Ectodermal cell (in vitro differentiated cells): ENCODE data around the gene SDS.
"Not testable (repeated sequence)": the region's sequence is repeated elsewhere in the genome, so short reads cannot be mapped to it uniquely, and the experiment has no call there.

ENCODE experiments used
- H3K27ac ChIP-seq: 2 replicates; pipeline ENCODE4 v1.7.0; 2013; ENCODE audit warnings: mild to moderate bottlenecking, low read depth, low read length; ENCODE audit not compliant: insufficient read depth, poor library complexity, severe bottlenecking
- H3K27me3 ChIP-seq: 2 replicates; pipeline ENCODE4 v1.7.0; 2013; ENCODE audit warnings: mild to moderate bottlenecking, low read length; ENCODE audit not compliant: insufficient read depth, control insufficient read depth, poor library complexity, severe bottlenecking
- H3K36me3 ChIP-seq: one replicate; pipeline ENCODE4 v1.7.0; 2013; ENCODE audit warnings: low read length; ENCODE audit not compliant: control insufficient read depth, insufficient read depth
- H3K4me1 ChIP-seq: one replicate; pipeline ENCODE4 v1.7.0; 2013; ENCODE audit warnings: low read length; ENCODE audit not compliant: control insufficient read depth, insufficient read depth
- H3K4me3 ChIP-seq: 2 replicates; pipeline ENCODE4 v1.7.0; 2013; ENCODE audit warnings: low read depth, low read length, control low read depth; ENCODE audit not compliant: insufficient read depth
- H3K9me3 ChIP-seq: 2 replicates; pipeline ENCODE4 v1.7.0; 2013; ENCODE audit warnings: mild to moderate bottlenecking, low read length, moderate library complexity; ENCODE audit not compliant: control insufficient read depth
- WGBS, 2 experiments: methylation state at CpG; one replicate each; pipeline ENCODE4 v1.1.7; 2013; ENCODE audit warnings: missing lambda C conversion rate in 2 of 2; 5-methylcytosine and 5-hydroxymethylcytosine counted together

Gene SDS

DNA sequence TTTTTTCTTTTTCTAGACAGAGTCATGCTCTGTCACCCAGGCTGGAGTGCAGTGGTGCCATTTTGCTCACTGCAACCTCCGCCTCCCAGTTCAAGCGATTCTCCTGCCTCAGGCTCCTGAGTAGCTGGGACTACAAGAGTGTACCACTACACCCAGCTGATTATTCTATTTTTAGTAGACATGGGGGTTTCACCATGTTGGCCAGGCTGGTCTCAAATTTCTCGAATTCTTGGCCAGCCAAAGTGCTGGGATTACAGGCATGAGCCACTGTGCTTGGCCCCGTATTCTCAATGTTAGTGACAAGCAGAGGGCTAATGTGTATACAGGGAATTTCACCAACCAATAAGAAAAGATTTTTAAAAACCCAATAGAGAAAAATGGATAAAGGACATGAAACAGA lies 36.9 kb downstream of the SDS start:
- Histone ChIP-seq H3K9me3 (no peaks in the 10 kb centered on the region), H3K4me3 (no peak overlapping the region), H3K27ac (no peak overlapping the region), H3K36me3 (no peaks in the 10 kb centered on the region), H3K27me3 (no peaks in the 10 kb centered on the region), H3K4me1 (no peaks in the 10 kb centered on the region)
- WGBS, 2 experiments = 87 to 93% methylated on average over 4 of the region's 4 CpGs

DNA sequence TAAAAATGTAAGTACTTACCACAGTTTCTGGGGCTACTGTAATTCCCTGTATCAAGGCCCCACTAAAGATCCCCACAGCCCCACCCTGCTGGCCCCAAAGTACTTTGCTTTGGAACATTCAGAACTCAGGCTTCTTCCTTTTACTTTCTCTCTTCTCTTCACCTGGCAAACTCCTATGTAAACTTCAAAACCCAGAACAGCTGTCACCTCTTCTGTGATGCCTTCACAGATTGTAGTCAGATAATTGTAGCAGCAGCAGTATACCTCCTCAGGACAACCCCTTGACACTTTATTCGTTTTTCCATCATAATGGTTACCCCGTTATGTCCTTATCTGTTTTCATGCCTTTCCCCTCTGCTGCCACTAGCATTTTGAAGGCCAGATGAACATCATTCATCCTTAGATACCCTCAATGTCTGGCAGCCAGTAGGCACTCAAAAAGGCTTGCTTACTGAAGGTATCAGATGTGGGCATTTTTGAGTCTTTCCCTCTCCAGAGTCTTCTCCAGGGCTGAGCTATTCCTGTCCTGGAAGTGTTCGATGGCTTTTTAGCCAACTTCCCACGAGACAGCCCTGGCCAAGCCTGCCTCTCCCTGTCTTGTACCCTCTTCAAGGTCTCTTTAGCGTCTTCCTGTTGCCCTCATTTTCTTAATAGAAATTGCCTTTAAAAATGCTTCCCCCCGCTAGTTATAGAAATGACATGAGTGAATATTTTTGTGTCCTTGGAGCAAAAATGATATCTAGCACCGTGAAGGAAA lies 37.9 kb downstream of the SDS start:
- no peak overlapping the region for H3K27ac ChIP-seq
- no peaks in the 10 kb centered on the region for H3K4me1 ChIP-seq
- no peaks in the 10 kb centered on the region for H3K27me3 ChIP-seq
- no peaks in the 10 kb centered on the region for H3K9me3 ChIP-seq
- no peaks in the 10 kb centered on the region for H3K36me3 ChIP-seq
- 90 to 93% methylated on average over 7 of the region's 7 CpGs for WGBS, 2 experiments
- H3K4me3 ChIP-seq = no peak overlapping the region

DNA sequence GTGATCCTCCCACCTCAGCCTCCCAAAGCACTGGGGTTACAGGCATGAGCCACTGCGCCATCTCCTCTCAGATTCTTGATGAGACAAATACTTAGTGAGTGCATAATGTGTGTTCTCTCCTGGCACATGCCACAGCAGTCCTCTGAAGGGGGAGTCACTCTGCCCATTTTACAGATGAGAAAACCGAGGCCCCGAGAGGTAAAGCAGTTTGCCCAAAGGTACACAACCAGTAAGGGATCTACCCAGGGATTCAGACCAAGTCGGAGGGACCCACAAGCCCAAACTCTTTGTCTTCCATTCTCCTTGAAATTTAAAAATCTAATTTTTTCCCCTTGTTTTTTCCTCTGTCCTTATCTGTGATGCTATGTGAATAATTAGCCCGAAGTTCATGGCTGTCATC lies 39.0 kb downstream of the SDS start:
- Histone ChIP-seq H3K27me3 (no peaks in the 10 kb centered on the region), H3K36me3 (no peaks in the 10 kb centered on the region), H3K9me3 (no peaks in the 10 kb centered on the region), H3K27ac (no peak overlapping the region), H3K4me3 (no peak overlapping the region), H3K4me1 (peaks cover 3% of the 10 kb centered on the region)
- WGBS, 2 experiments = 90 to 93% methylated on average over 5 of the region's 5 CpGs

DNA sequence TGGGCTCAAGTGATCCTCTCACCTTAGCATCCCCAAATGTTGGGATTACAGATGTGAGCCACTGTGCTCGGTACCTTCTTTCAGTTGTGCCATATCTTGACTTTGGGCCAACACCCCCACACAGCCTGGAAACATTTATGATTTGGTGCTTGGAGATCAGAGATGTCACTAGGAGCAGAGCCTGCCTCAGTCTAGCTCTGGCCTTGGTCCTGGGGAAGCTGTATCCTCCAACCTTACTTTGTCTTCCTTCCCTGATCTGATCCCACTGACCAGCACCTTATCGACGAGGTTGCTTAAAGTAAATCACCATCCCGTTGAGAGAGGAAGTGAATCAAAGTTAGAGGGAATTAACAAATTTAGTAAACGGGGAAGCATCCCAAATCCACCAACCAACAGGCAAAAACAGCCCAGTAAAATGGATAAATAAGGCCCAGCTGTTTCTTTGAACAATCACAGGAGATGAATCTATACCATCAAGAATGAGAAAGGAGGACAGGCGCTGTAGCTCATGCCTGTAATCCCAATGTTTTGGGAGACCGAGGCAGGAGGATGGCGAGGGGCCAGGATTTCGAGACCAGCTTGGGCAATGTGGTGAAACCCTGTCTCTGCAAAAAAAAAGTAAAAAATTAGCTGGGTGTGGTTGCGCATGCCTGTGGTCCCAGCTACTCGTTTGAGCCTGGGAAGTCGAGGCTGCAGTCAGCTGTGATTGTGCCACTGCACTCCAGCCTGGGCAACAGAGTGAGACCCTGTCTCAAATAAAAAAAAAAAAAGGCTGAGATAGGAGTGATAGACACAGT lies 41.9 kb downstream of the SDS start:
- H3K4me1 ChIP-seq = peaks cover 10% of the 10 kb centered on the region
- WGBS, 2 experiments = 96 to 97% methylated on average over 10 to 12 of the region's 12 CpGs
- H3K4me3 ChIP-seq = no peak overlapping the region

DNA sequence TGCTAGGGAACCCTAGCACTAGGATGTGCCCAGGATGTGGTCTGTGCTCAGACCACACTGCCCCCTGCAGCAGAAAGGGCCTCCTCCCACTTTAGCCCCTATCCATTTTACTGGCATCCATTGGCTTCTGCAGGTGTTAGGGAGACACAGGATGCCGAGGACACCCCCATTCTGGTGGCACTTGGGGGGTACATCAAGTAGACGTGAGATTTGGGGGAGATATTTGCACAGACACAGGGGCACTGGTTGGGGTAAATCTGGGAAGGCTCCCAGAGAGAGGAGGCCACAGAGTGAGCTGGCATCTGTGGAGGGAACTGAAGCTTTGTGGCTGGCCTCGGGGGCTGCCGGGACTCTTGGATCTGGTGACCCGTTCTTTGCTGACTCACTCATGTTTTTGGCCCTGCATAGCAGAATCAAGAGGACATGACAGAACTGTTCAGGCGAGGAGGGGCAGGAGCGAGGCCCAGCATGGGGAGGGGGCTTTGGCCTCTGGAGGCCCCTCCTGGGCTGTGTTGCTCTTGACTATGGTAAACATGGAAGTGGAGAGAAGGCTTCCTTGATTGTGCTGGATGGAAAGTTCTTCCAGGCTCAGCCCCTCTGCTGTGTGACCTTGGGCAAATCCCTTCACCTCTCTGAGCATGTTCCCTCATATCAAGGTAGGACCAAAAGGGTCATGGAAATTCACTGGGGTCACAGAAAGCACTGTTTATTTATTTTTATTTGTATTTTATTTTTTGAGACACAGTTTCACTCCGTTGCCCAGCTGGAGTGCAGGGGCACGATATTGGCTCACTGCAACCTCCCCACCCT lies 43.5 kb downstream of the SDS start:
- Histone ChIP-seq H3K36me3 (no peaks in the 10 kb centered on the region), H3K9me3 (no peaks in the 10 kb centered on the region), H3K4me3 (no peak overlapping the region), H3K27me3 (no peaks in the 10 kb centered on the region), H3K27ac (no peak overlapping the region), H3K4me1 (peaks cover 10% of the 10 kb centered on the region)
- 91 to 92% methylated on average over 9 of the region's 9 CpGs for whole genome bisulfite sequencing, 2 experiments

More for the DNA sequence above, 41.9 kb downstream of the SDS start:
- no peaks in the 10 kb centered on the region for H3K36me3 ChIP-seq
- no peak overlapping the region for H3K27ac ChIP-seq
- H3K9me3 ChIP-seq = no peaks in the 10 kb centered on the region
- H3K27me3 ChIP-seq = no peaks in the 10 kb centered on the region

DNA sequence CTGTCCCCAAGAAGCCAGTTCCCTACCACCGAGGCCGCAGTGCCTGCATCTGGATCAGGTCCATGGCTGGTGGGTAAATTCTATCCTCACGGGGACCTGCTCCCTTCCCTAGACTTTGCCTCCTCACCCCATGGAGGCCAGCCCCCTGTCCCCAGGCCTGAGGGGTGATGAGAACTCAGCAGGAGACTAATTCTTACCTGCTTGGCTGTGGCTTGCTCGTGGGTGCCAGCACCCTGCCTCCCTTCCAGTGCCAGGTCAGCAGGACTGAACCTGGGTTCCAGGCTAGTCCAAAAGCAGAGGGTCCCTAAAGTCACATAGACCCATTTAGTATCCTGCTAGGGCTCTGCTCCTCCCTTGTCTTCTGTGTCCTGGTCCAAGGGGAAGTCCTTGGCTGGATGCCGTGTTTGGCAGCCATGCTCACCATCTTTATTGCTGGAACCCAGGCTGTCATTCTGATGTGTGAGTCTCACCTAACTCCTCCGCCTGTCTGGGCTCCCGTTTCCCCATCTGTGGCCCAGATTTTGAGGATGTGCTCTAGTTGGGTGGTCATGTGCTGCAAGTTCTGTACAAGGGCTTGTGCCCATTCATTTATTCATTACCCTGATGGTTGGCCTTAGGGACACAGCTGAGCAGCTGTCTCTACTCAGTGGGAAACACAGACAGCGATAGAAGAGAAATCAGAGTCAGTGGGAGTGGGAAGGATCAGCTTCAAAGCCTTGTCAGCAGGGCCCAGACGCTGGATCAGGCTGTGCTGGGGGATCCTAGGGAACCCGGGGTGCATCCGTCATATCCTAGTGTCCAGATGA lies 44.4 kb downstream of the SDS start:
- Histone ChIP-seq H3K27ac (no peak overlapping the region), H3K4me1 (peaks cover 10% of the 10 kb centered on the region), H3K27me3 (no peaks in the 10 kb centered on the region), H3K36me3 (no peaks in the 10 kb centered on the region), H3K4me3 (peak overlapping the region; percentile 92), H3K9me3 (no peaks in the 10 kb centered on the region)
- WGBS, 2 experiments = 59 to 61% methylated on average over 11 of the region's 11 CpGs

DNA sequence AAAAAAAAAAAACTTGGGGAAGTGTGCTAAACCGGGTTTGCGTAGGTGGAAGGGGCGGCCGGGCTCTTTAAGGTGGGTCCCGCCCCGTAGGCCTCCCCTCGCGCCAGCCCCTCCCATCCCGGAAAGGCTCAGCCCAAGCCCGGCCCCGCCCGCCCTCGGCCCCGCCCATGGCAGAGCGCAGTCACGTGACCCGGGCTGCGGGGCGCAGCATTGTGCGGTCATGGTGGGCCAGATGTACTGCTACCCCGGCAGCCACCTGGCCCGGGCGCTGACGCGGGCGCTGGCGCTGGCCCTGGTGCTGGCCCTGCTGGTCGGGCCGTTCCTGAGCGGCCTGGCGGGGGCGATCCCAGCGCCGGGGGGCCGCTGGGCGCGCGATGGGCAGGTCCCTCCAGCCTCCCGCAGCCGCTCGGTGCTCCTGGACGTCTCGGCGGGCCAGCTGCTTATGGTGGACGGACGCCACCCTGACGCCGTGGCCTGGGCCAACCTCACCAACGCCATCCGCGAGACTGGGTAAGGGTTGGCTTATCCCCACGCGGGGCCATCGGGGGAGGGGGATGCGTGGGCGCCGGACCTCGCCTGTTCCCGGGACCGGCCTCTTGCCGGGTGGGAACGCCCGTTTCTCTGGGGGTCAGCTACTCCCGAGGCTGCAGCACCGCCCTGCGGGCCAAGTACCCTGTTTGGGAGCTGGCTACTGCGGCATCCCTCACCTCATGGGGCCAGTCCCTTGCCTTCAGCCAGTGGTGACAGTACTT lies 45.1 kb downstream of the SDS start, which contains the start of gene PLBD2:
Gene PLBD2, plus strand, starts transcription at position 207 of the 752 bp plus-strand sequence. Its CDS starts 14 bp downstream, at position 221.
- H3K4me3 ChIP-seq = peak within 1 kb of the TSS; percentile 92
- peaks cover 10% of the 10 kb centered on the region for H3K4me1 ChIP-seq
- no peak within 1 kb of the TSS for H3K27ac ChIP-seq
- no peaks in the 10 kb centered on the region for H3K27me3 ChIP-seq
- H3K9me3 ChIP-seq = no peaks in the 10 kb centered on the region
- no peaks in the 10 kb centered on the region for H3K36me3 ChIP-seq
- 0 to 1% methylated on average over 67 of the region's 67 CpGs for WGBS, 2 experiments

DNA sequence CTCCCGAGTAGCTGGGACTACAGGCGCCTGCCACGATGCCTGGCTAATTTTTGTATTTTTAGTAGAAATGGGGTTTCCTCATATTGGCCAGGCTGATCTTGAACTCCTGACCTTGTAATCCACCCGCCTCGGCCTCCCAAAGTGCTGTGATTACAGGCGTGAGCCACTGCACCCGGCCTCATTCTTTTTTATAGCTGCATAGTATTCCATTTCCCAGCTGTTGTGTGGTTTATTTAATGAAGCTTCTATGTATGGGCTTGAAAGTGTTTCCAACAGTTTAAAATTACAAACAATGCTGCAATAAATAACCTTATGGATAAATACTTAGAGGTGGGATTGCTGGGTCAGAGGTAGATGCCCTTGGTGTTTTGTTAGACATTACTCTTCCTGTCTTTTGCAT lies 49.5 kb downstream of the SDS start:
- not testable (repeated sequence) for H3K4me1 ChIP-seq, H3K27me3 ChIP-seq, H3K36me3 ChIP-seq, H3K4me3 ChIP-seq, H3K27ac ChIP-seq, H3K9me3 ChIP-seq
- 88 to 94% methylated on average over 7 of the region's 7 CpGs for WGBS, 2 experiments

DNA sequence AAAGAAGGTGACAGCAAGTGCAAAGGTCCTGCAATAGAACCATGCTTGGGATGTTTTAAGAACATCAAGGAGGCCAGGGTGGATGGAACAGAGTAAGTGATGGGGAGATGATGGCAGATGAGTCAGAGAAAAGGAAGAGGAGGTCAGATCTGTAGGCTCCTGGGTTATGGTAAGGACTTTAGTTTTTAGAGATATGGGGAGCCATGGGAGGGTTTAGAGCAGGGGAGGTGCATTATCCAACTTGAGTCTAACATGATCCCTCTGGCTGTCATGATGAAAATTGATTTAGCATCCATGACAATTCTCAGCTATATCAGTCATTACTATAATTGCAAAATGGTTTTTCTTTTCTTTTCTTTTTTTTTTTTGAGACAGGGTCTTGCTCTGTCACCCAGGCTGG lies 52.6 kb downstream of the SDS start:
- Histone ChIP-seq H3K36me3 (no peaks in the 10 kb centered on the region), H3K27ac (no peak overlapping the region), H3K9me3 (no peaks in the 10 kb centered on the region), H3K27me3 (no peaks in the 10 kb centered on the region), H3K4me3 (no peak overlapping the region), H3K4me1 (peaks cover 3% of the 10 kb centered on the region)
